ENCODE results near the gene DPP6. TPM values are rescaled to one million over a fixed set of nuclear protein-coding genes. Genes with fewer than 3 reads are reported as not detected.

DPP6 gene
- total and polyA plus RNA-seq, 10 donors, result 0.11 to 8.7 (median 3.0) TPM

- no peak for DNase-seq
- Histone ChIP-seq H3K36me3 (no peaks in the 10 kb centered on the region), H3K4me1 (no peaks in the 10 kb centered on the region), H3K27me3 (replicated peaks in 1 of 7) (no peaks in the 10 kb centered on the region), H3K27ac (no peak overlapping the region), H3K9me3 (peaks cover 0 to 6% (median 0%) of the 10 kb centered on the region in 8 donors), H3K4me3 (no peak overlapping the region)
- 65 to 99% (median 90%) methylated on average over 3 of the region's 3 CpGs for WGBS, 5 donors
- intact Hi-C loops (cut with DNase I; ENCODE audit: low total_unique reads), result no loop called here
- no peak for TF ChIP-seq POLR2A (IDR thresholded peaks at IDR 0.05)
- no peak for TF ChIP-seq CTCF (IDR thresholded peaks at IDR 0.05 in 8 of 11, conservative IDR thresholded peaks at IDR 0.05 in 3 of 11)
- TF ChIP-seq POLR2AphosphoS5 (IDR thresholded peaks at IDR 0.05), result no peak
These were observed 523.3 kb downstream of the DPP6 start for GRCh38 chr7:154575497-154575896.

- WGBS, 5 donors, result 87 to 93% (median 93%) methylated on average over 7 of the region's 7 CpGs
- peaks cover 0 to 10% (median 0%) of the 10 kb centered on the region in 8 donors for H3K9me3 ChIP-seq
- no peaks in the 10 kb centered on the region for H3K4me1 ChIP-seq
- H3K27ac ChIP-seq, result no peak overlapping the region
- no peaks in the 10 kb centered on the region for H3K36me3 ChIP-seq
- intact Hi-C loops (cut with DNase I; ENCODE audit: low total_unique reads), result no loop called here
- no peak overlapping the region for H3K4me3 ChIP-seq
- no peak for DNase-seq
- TF ChIP-seq POLR2A (IDR thresholded peaks at IDR 0.05) (no peak), POLR2AphosphoS5 (IDR thresholded peaks at IDR 0.05) (no peak), CTCF (IDR thresholded peaks at IDR 0.05 in 8 of 11, conservative IDR thresholded peaks at IDR 0.05 in 3 of 11) (no peak)
- H3K27me3 ChIP-seq (replicated peaks in 1 of 7), result no peaks in the 10 kb centered on the region
These were observed 524.4 kb downstream of the DPP6 start for GRCh38 chr7:154576604-154577003.

- Histone ChIP-seq H3K27ac (no peak overlapping the region), H3K4me1 (no peaks in the 10 kb centered on the region), H3K36me3 (no peaks in the 10 kb centered on the region), H3K4me3 (no peak overlapping the region), H3K27me3 (replicated peaks in 1 of 7) (no peaks in the 10 kb centered on the region), H3K9me3 (peaks cover 0 to 4% (median 0%) of the 10 kb centered on the region in 8 donors)
- intact Hi-C loops (cut with DNase I; ENCODE audit: low total_unique reads), result no loop called here
- 81 to 87% (median 82%) methylated on average over 10 of the region's 10 CpGs for WGBS, 5 donors
- no peak for DNase-seq
- TF ChIP-seq CTCF (IDR thresholded peaks at IDR 0.05 in 8 of 11, conservative IDR thresholded peaks at IDR 0.05 in 3 of 11) (no peak), POLR2A (IDR thresholded peaks at IDR 0.05) (no peak), POLR2AphosphoS5 (IDR thresholded peaks at IDR 0.05) (no peak)
These were observed 525.1 kb downstream of the DPP6 start for GRCh38 chr7:154577141-154577873.

- Histone ChIP-seq H3K36me3 (no peaks in the 10 kb centered on the region), H3K27me3 (replicated peaks in 1 of 7) (no peaks in the 10 kb centered on the region), H3K9me3 (peaks cover 0 to 8% (median 0%) of the 10 kb centered on the region in 8 donors), H3K4me1 (no peaks in the 10 kb centered on the region), H3K27ac (no peak overlapping the region), H3K4me3 (no peak overlapping the region)
- intact Hi-C loops (cut with DNase I; ENCODE audit: low total_unique reads), result no loop called here
- 83 to 93% (median 91%) methylated on average over 5 to 6 of the region's 6 CpGs for WGBS, 5 donors
- no peak for DNase-seq
- TF ChIP-seq POLR2A (IDR thresholded peaks at IDR 0.05) (no peak), POLR2AphosphoS5 (IDR thresholded peaks at IDR 0.05) (no peak), CTCF (IDR thresholded peaks at IDR 0.05 in 8 of 11, conservative IDR thresholded peaks at IDR 0.05 in 3 of 11) (no peak)
These were observed 526.1 kb downstream of the DPP6 start for GRCh38 chr7:154578336-154578735.
